SK-N-SH (cell line): Measurements from ENCODE around the gene PATE1.

Experiments
- EP300 ChIP-seq, 2 experiments: IDR thresholded peaks; 2 replicates each; pipeline versions ENCODE4 v1.4.0 to v1.6.1; 2012; ENCODE audit warnings: borderline replicate concordance in 1 of 2, low read depth in 1 of 2, low read length in 1 of 2
- EZH2phosphoT487 ChIP-seq: fragments of 200-600 bp; sonication (generic); IDR thresholded peaks from 2 replicates; pipeline ENCODE4 v1.6.1; 2017; ENCODE audit warnings: low read depth, mixed run types, mild to moderate bottlenecking, antibody characterized with exemption, moderate library complexity, borderline replicate concordance
- FOXM1 ChIP-seq: IDR thresholded peaks from 2 replicates; pipeline ENCODE4 v1.4.0; 2012; ENCODE audit warnings: low read depth, mild to moderate bottlenecking
- JUND ChIP-seq: IDR thresholded peaks from 2 replicates; pipeline ENCODE4 v1.4.0; 2012
- MXI1 ChIP-seq: IDR thresholded peaks from 2 replicates; pipeline ENCODE4 v1.6.1; 2012; ENCODE audit warnings: mild to moderate bottlenecking, low read depth, low read length, improper control_type of control experiment
- POLR2AphosphoS5 ChIP-seq: IDR thresholded peaks from 2 replicates; pipeline ENCODE4 v1.6.1; 2012; ENCODE audit warnings: low read depth, low read length
- RCOR1 ChIP-seq: fragments of 150-350 bp; IDR thresholded peaks from 2 replicates; pipeline ENCODE4 v1.6.1; 2017; ENCODE audit warnings: antibody characterized with exemption, low read length
- RFX5 ChIP-seq: IDR thresholded peaks from 2 replicates; pipeline ENCODE4 v1.6.1; 2012; ENCODE audit warnings: mild to moderate bottlenecking, improper control_type of control experiment, low read length
- USF2 ChIP-seq: fragments of 150-350 bp; IDR thresholded peaks from 2 replicates; pipeline ENCODE4 v1.6.1; 2017; ENCODE audit warnings: antibody characterized with exemption, low read length, low read depth, borderline replicate concordance
- TF ChIP-seq, protein P1 (sequence below): fragments of 200-600 bp; sonication (generic); IDR thresholded peaks from 2 replicates; pipeline ENCODE4 v1.6.1; 2017; ENCODE audit warnings: antibody characterized with exemption, mild to moderate bottlenecking, moderate library complexity

- TF ChIP-seq, protein P1, sequence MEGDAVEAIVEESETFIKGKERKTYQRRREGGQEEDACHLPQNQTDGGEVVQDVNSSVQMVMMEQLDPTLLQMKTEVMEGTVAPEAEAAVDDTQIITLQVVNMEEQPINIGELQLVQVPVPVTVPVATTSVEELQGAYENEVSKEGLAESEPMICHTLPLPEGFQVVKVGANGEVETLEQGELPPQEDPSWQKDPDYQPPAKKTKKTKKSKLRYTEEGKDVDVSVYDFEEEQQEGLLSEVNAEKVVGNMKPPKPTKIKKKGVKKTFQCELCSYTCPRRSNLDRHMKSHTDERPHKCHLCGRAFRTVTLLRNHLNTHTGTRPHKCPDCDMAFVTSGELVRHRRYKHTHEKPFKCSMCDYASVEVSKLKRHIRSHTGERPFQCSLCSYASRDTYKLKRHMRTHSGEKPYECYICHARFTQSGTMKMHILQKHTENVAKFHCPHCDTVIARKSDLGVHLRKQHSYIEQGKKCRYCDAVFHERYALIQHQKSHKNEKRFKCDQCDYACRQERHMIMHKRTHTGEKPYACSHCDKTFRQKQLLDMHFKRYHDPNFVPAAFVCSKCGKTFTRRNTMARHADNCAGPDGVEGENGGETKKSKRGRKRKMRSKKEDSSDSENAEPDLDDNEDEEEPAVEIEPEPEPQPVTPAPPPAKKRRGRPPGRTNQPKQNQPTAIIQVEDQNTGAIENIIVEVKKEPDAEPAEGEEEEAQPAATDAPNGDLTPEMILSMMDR: no peak
- no peak for TF ChIP-seq JUND
- no peak for TF ChIP-seq RCOR1
- no peak for TF ChIP-seq EP300 (IDR thresholded peaks at IDR 0.05; ENCODE audit: borderline replicate concordance in 1 of 2, low read depth in 1 of 2, low read length in 1 of 2)
- TF ChIP-seq MXI1: no peak
- no peak for TF ChIP-seq RFX5
- no peak for TF ChIP-seq POLR2AphosphoS5
- TF ChIP-seq USF2: no peak
- TF ChIP-seq EZH2phosphoT487: no peak
- TF ChIP-seq FOXM1: no peak
Observed at GRCh38 chr11:125790825-125791224, 44.7 kb downstream of the PATE1 start.
